ENCODE data around the gene DRG2. TPM values are rescaled to one million over a fixed set of nuclear protein-coding genes. Genes with fewer than 3 reads are reported as not detected.

DRG2 gene
- polyA plus RNA-seq, 1 donor from 2014 or later: 40.6 TPM

GRCh38 chr17:18101828-18102227 is 14.1 kb downstream of the DRG2 start:
- Histone ChIP-seq H3K9ac (ENCODE audit: low read length) (no peak overlapping the region), H3K27me3 (ENCODE audit: insufficient read depth, low read depth, low read length) (no peaks in the 10 kb centered on the region), H3K4me2 (ENCODE audit: low read length) (no peak overlapping the region), H3K36me3 (ENCODE audit: insufficient read depth, low read length) (no peaks in the 10 kb centered on the region), H3K27ac (ENCODE audit: low read length) (no peak overlapping the region), H3K9me3 (ENCODE audit: low read length) (no peaks in the 10 kb centered on the region), H3K4me3 (ENCODE audit: low read length) (no peak overlapping the region), H3F3A (ENCODE audit: insufficient read depth, low read length, poor library complexity, severe bottlenecking) (no peaks in the 10 kb centered on the region), H3K9me2 (ENCODE audit: insufficient read depth, low read length) (no peaks in the 10 kb centered on the region), H4K20me1 (ENCODE audit: insufficient read depth) (no peaks in the 10 kb centered on the region), H3K79me2 (replicated peaks; ENCODE audit: insufficient read depth, low read length) (no peaks in the 10 kb centered on the region), H2AFZ (ENCODE audit: low read depth, low read length) (no peak overlapping the region)
- TF ChIP-seq MXI1 (conservative IDR thresholded peaks at IDR 0.05; ENCODE audit: poor library complexity, severe bottlenecking): no peak
- TF ChIP-seq EP300 (conservative IDR thresholded peaks at IDR 0.05; ENCODE audit: poor library complexity, severe bottlenecking): no peak
- TF ChIP-seq TAF1 (IDR thresholded peaks at IDR 0.05; ENCODE audit: low read depth): no peak
- no peak for TF ChIP-seq POLR2AphosphoS5 (IDR thresholded peaks at IDR 0.05)
- no peak for TF ChIP-seq CTCF (IDR thresholded peaks at IDR 0.05; ENCODE audit: poor library complexity, severe bottlenecking)
- TF ChIP-seq EZH2 (IDR thresholded peaks at IDR 0.05; ENCODE audit: borderline replicate concordance, insufficient read depth, low read length, poor library complexity, severe bottlenecking): no peak
- no peak for TF ChIP-seq REST (IDR thresholded peaks at IDR 0.05; ENCODE audit: borderline replicate concordance)
- TF ChIP-seq RAD21 (conservative IDR thresholded peaks at IDR 0.05): no peak
- TF ChIP-seq SMC3 (conservative IDR thresholded peaks at IDR 0.05; ENCODE audit: poor library complexity): no peak

GRCh38 chr17:18102640-18103039 is 14.9 kb downstream of the DRG2 start:
- no peaks in the 10 kb centered on the region for H3K9me3 ChIP-seq (ENCODE audit: low read length)
- TF ChIP-seq REST (IDR thresholded peaks at IDR 0.05; ENCODE audit: borderline replicate concordance) (no peak), CTCF (IDR thresholded peaks at IDR 0.05; ENCODE audit: poor library complexity, severe bottlenecking) (no peak), EP300 (conservative IDR thresholded peaks at IDR 0.05; ENCODE audit: poor library complexity, severe bottlenecking) (no peak), SMC3 (conservative IDR thresholded peaks at IDR 0.05; ENCODE audit: poor library complexity) (no peak), MXI1 (conservative IDR thresholded peaks at IDR 0.05; ENCODE audit: poor library complexity, severe bottlenecking) (no peak), RAD21 (conservative IDR thresholded peaks at IDR 0.05) (no peak), TAF1 (IDR thresholded peaks at IDR 0.05; ENCODE audit: low read depth) (no peak), EZH2 (IDR thresholded peaks at IDR 0.05; ENCODE audit: borderline replicate concordance, insufficient read depth, low read length, poor library complexity, severe bottlenecking) (no peak), POLR2AphosphoS5 (IDR thresholded peaks at IDR 0.05) (no peak)
- H3F3A ChIP-seq (ENCODE audit: insufficient read depth, low read length, poor library complexity, severe bottlenecking): no peaks in the 10 kb centered on the region
- no peak overlapping the region for H2AFZ ChIP-seq (ENCODE audit: low read depth, low read length)
- H3K79me2 ChIP-seq (replicated peaks; ENCODE audit: insufficient read depth, low read length): no peaks in the 10 kb centered on the region
- H3K27me3 ChIP-seq (ENCODE audit: insufficient read depth, low read depth, low read length): no peaks in the 10 kb centered on the region
- no peak overlapping the region for H3K9ac ChIP-seq (ENCODE audit: low read length)
- no peaks in the 10 kb centered on the region for H4K20me1 ChIP-seq (ENCODE audit: insufficient read depth)
- H3K27ac ChIP-seq (ENCODE audit: low read length): no peak overlapping the region
- H3K4me3 ChIP-seq (ENCODE audit: low read length): no peak overlapping the region
- no peak overlapping the region for H3K4me2 ChIP-seq (ENCODE audit: low read length)
- H3K9me2 ChIP-seq (ENCODE audit: insufficient read depth, low read length): no peaks in the 10 kb centered on the region
- H3K36me3 ChIP-seq (ENCODE audit: insufficient read depth, low read length): no peaks in the 10 kb centered on the region

Data from neural cell (in vitro differentiated cells).